Fibroblast of lung (primary cell): Measurements from ENCODE around the gene UVRAG. TPM values are rescaled to one million over a fixed set of nuclear protein-coding genes. Genes with fewer than 3 reads are reported as not detected.

Source experiments
- DNase-seq, 2 donors: peaks; one replicate each; pipeline versions ENCODE4 v3.0.0 to v3.0.0-alpha.2; 2010; ENCODE audit warnings: low read depth in 2 of 2
- H2AFZ ChIP-seq: 2 replicates; pipeline ENCODE4 v1.5.1; 2012; ENCODE audit warnings: low read length, control low read depth, inconsistent platforms
- H3K27ac ChIP-seq: 2 replicates; pipeline ENCODE4 v1.5.1; 2011; ENCODE audit warnings: low read length, control low read depth; ENCODE audit not compliant: insufficient read depth
- H3K27me3 ChIP-seq: 2 replicates; pipeline ENCODE4 v1.5.1; 2011; ENCODE audit warnings: mild to moderate bottlenecking, low read length; ENCODE audit not compliant: control insufficient read depth, insufficient read depth
- H3K36me3 ChIP-seq: 2 replicates; pipeline ENCODE4 v1.5.1; 2011; ENCODE audit warnings: low read length; ENCODE audit not compliant: control insufficient read depth, insufficient read depth
- H3K4me1 ChIP-seq: 2 replicates; pipeline ENCODE4 v1.5.1; 2011; ENCODE audit warnings: low read length; ENCODE audit not compliant: control insufficient read depth, insufficient read depth; ENCODE audit errors: extremely low read depth
- H3K4me2 ChIP-seq: 2 replicates; pipeline ENCODE4 v1.5.1; 2011; ENCODE audit warnings: low read length, control low read depth; ENCODE audit not compliant: insufficient read depth; ENCODE audit errors: extremely low read depth
- H3K4me3 ChIP-seq, 4 experiments: fragments of 200-600 bp in 1 of 4; sonication (generic) in 1 of 4; replicated peaks in 1 of 4; 2 replicates each; pipeline ENCODE4 v1.5.1; 2011 to 2016; ENCODE audit warnings: low read length in 4 of 4, low read depth in 3 of 4, mild to moderate bottlenecking in 3 of 4, control low read depth in 2 of 4, inconsistent platforms in 1 of 4, mixed read lengths in 1 of 4; ENCODE audit not compliant: insufficient read depth in 1 of 4; ENCODE audit errors: control extremely low read depth in 1 of 4
- H3K79me2 ChIP-seq: 2 replicates; pipeline ENCODE4 v1.5.1; 2012; ENCODE audit warnings: mild to moderate bottlenecking, low read length, inconsistent platforms; ENCODE audit not compliant: control insufficient read depth, insufficient read depth
- H3K9ac ChIP-seq: 2 replicates; pipeline ENCODE4 v1.5.1; 2011; ENCODE audit warnings: mild to moderate bottlenecking, low read length, control low read depth; ENCODE audit not compliant: insufficient read depth
- H3K9me3 ChIP-seq: 2 replicates; pipeline ENCODE4 v1.5.1; 2012; ENCODE audit warnings: low read depth, low read length; ENCODE audit not compliant: control insufficient read depth, insufficient read depth
- H4K20me1 ChIP-seq: 2 replicates; pipeline ENCODE4 v1.5.1; 2011; ENCODE audit warnings: low read length; ENCODE audit not compliant: control insufficient read depth, insufficient read depth; ENCODE audit errors: extremely low read depth
- EZH2 ChIP-seq: IDR thresholded peaks from 2 replicates; pipeline ENCODE4 v1.5.1; 2012; ENCODE audit warnings: low read length, control low read depth, mild to moderate bottlenecking; ENCODE audit errors: missing control alignments
- polyA plus RNA-seq, 2 donors: library from polyadenylated mRNA; depleted of rRNA in 1 of 2; stranded (reverse) in 1 of 2; unstranded in 1 of 2; fragments of >200 nt; gene quantifications; 2 replicates each; pipeline ENCODE4 v1.2.1, GENCODE V29; 2011 to 2012; ENCODE audit warnings: missing spikeins in 1 of 2
- total RNA-seq: library from RNA; depleted of rRNA; stranded (reverse); fragments of >200 nt; gene quantifications from 2 replicates; pipeline ENCODE4 v1.2.1, GENCODE V29; 2014
- TF ChIP-seq, protein P1 (sequence below), 2 donors: IDR thresholded peaks in 1 of 2; conservative IDR thresholded peaks in 1 of 2; 1 replicate in 1 of 2; 2 replicates in 1 of 2; pipeline ENCODE4 v1.5.1; 2011 to 2012; ENCODE audit warnings: low read length in 2 of 2, control low read depth in 1 of 2, inconsistent platforms in 1 of 2, low read depth in 1 of 2, mild to moderate bottlenecking in 1 of 2

Gene UVRAG
- total and polyA plus RNA-seq, 2 donors (not counting 1 experiment from before 2014, with no cell fraction given) = 15.8 to 22.1 TPM

DNA sequence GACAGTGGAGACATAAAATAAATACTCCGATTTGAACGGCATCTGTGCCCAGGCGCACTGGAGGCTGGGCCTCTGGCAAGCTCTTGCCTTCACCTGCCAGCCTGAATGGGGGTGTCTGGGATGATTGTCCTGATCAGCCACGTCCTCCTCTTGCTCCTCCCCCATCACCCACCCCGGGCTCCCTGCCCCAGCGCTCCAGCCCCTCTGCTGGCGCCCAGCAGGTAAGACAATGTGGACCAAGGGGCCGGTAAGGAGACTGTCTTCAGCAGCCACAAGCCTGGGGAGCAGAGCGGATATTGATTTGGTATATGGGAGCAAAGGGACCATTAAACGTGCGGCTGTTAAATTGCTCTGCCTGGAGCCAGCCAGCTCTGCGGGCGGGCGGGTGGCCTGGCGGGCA, 366.4 kb downstream of the UVRAG start:
- Histone ChIP-seq H3K4me1 (no peaks in the 10 kb centered on the region), H3K79me2 (no peaks in the 10 kb centered on the region), H4K20me1 (no peaks in the 10 kb centered on the region), H3K36me3 (no peaks in the 10 kb centered on the region), H3K9ac (no peak overlapping the region), H3K27me3 (peaks cover 3% of the 10 kb centered on the region), H3K4me3 (no peak overlapping the region), H3K9me3 (no peaks in the 10 kb centered on the region), H3K27ac (no peak overlapping the region), H2AFZ (no peak overlapping the region), H3K4me2 (no peak overlapping the region)
- DNase-seq = no peak
- TF ChIP-seq, protein P1, sequence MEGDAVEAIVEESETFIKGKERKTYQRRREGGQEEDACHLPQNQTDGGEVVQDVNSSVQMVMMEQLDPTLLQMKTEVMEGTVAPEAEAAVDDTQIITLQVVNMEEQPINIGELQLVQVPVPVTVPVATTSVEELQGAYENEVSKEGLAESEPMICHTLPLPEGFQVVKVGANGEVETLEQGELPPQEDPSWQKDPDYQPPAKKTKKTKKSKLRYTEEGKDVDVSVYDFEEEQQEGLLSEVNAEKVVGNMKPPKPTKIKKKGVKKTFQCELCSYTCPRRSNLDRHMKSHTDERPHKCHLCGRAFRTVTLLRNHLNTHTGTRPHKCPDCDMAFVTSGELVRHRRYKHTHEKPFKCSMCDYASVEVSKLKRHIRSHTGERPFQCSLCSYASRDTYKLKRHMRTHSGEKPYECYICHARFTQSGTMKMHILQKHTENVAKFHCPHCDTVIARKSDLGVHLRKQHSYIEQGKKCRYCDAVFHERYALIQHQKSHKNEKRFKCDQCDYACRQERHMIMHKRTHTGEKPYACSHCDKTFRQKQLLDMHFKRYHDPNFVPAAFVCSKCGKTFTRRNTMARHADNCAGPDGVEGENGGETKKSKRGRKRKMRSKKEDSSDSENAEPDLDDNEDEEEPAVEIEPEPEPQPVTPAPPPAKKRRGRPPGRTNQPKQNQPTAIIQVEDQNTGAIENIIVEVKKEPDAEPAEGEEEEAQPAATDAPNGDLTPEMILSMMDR (conservative IDR thresholded peaks at IDR 0.05 in 1 of 2, IDR thresholded peaks at IDR 0.05 in 1 of 2; ENCODE audit: low read depth in 1 of 2, low read length in 2 of 2) = no peak
- no peak for TF ChIP-seq EZH2

DNA sequence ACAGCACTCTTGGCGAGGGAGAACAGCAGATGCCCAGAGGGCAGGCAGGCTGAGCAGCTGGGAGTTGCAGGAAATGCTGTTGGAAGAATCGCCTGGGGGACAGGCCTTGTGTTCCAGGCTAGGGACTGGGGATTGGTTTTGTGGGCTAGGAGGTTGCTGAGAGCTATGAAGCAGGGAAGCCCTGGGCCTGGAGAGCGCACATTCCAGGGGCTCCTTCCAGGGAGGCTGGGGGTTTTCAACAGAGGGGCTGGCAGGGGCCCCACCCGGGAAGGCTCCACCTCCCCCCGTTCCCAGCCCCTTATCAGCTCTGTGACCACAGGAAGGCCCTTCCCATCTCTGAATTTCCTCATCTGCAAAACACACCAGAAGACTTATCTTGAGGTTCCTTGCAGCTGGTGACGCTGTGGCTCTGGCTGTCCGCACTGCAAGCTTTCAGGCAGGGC, 369.6 kb downstream of the UVRAG start:
- H3K4me2 ChIP-seq = no peak overlapping the region
- H3K36me3 ChIP-seq = no peaks in the 10 kb centered on the region
- H3K4me3 ChIP-seq = no peak overlapping the region
- H3K9me3 ChIP-seq = no peaks in the 10 kb centered on the region
- no peak overlapping the region for H3K27ac ChIP-seq
- no peak for TF ChIP-seq EZH2
- DNase-seq = no peak
- H4K20me1 ChIP-seq = no peaks in the 10 kb centered on the region
- no peak overlapping the region for H3K9ac ChIP-seq
- no peaks in the 10 kb centered on the region for H3K4me1 ChIP-seq
- peaks cover 3% of the 10 kb centered on the region for H3K27me3 ChIP-seq
- no peak overlapping the region for H2AFZ ChIP-seq
- no peaks in the 10 kb centered on the region for H3K79me2 ChIP-seq

DNA sequence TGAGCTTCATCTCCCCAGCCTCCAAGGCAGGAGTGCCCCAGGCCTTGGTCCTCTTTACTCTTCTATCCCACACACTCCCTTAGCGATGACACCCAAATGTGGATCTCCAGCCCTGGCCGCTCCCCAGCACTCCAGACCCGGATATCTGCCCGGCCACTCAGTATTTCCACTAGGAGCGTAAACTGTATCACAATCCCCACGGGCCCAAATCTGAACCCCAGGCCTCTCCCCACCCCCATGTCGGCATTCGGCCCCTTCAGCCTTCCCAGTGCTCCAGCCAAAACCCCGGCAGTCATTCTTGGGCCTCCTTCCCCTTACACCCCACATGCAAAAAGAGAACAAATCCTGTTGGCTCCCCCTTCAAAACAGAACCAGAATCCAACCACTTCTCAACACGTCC, 370.5 kb downstream of the UVRAG start:
- no peak overlapping the region for H3K9ac ChIP-seq
- H3K4me2 ChIP-seq = peak overlapping the region; percentile 13
- H3K4me3 ChIP-seq = no peak overlapping the region
- H3K36me3 ChIP-seq = no peaks in the 10 kb centered on the region
- no peak for TF ChIP-seq EZH2
- TF ChIP-seq, protein P1 (conservative IDR thresholded peaks at IDR 0.05 in 1 of 2, IDR thresholded peaks at IDR 0.05 in 1 of 2; ENCODE audit: low read depth in 1 of 2, low read length in 2 of 2) = no peak
- no peak overlapping the region for H3K27ac ChIP-seq
- peaks cover 3% of the 10 kb centered on the region for H3K27me3 ChIP-seq
- no peaks in the 10 kb centered on the region for H4K20me1 ChIP-seq
- no peaks in the 10 kb centered on the region for H3K4me1 ChIP-seq
- no peak for DNase-seq
- no peaks in the 10 kb centered on the region for H3K79me2 ChIP-seq
- H2AFZ ChIP-seq = peak overlapping the region; percentile 78
- no peaks in the 10 kb centered on the region for H3K9me3 ChIP-seq
